BLaER1 (cell line): Measurements from ENCODE around the gene CRIP2.

ENCODE experiments used
- H3K27ac ChIP-seq: shearing (Covaris generic); formaldehyde crosslinking; 2 replicates; pipeline ENCODE4 v1.8.1; 2022
- H3K27me3 ChIP-seq: shearing (Covaris generic); formaldehyde crosslinking; 2 replicates; pipeline ENCODE4 v1.8.1; 2022
- H3K36me3 ChIP-seq: shearing (Covaris generic); formaldehyde crosslinking; 2 replicates; pipeline ENCODE4 v1.8.1; 2022
- H3K4me1 ChIP-seq: shearing (Covaris generic); formaldehyde crosslinking; 2 replicates; pipeline ENCODE4 v1.8.1; 2022
- H3K4me2 ChIP-seq: shearing (Covaris generic); formaldehyde crosslinking; 2 replicates; pipeline ENCODE4 v1.8.1; 2022
- H3K4me3 ChIP-seq: shearing (Covaris generic); formaldehyde crosslinking; 2 replicates; pipeline ENCODE4 v1.8.1; 2022
- H3K9ac ChIP-seq: shearing (Covaris generic); formaldehyde crosslinking; 2 replicates; pipeline ENCODE4 v1.8.1; 2022
- H3K9me3 ChIP-seq: shearing (Covaris generic); formaldehyde crosslinking; 2 replicates; pipeline ENCODE4 v1.8.1; 2022
- H4K20me1 ChIP-seq: shearing (Covaris generic); formaldehyde crosslinking; 2 replicates; pipeline ENCODE4 v1.8.1; 2022
- Cebpa-rat ChIP-seq: shearing (Covaris generic); IDR thresholded peaks from 2 replicates; pipeline ENCODE4 v1.8.1; 2022

The CRIP2 gene

DNA sequence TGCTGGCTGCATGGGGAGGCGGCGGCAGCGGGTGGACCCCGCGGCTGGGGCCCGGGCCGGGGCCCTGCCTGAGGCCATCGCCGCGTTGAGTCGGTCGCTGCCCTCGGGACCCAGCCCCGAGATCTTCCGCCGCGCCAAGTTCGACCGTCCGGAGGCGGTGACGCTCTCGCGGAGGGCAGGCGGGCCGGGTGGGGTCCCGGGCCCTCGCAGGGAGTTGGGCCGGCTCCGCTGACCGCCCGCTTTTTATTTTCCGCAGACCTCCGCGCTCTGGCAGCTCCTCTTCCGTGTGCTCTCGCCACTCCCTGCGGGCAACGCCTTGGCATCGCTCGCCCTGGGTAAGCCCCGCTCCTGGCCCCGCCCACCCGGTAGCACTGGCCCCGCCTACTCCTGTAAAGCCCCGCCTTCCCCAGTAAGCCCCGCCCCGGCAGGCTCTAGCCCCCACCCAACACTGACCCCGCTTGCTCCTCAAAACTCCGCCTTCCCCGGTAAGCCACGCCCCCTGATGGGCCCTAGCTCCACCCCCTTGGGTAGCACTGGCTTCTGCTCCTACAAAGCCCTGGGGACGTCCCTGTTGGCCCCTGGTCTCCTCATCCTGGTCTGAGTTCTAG lies 16.8 kb downstream of the CRIP2 start:
- Histone ChIP-seq H3K4me1 (peaks cover 43% of the 10 kb centered on the region), H3K9ac (peak overlapping the region; percentile 89), H3K27ac (peak overlapping the region; percentile 91), H3K27me3 (peaks cover 25% of the 10 kb centered on the region), H3K9me3 (no peaks in the 10 kb centered on the region), H4K20me1 (peaks cover 31% of the 10 kb centered on the region), H3K4me2 (peak overlapping the region; percentile 89), H3K4me3 (peak overlapping the region; percentile 94), H3K36me3 (peaks cover 28% of the 10 kb centered on the region)
- TF ChIP-seq Cebpa-rat = no peak

DNA sequence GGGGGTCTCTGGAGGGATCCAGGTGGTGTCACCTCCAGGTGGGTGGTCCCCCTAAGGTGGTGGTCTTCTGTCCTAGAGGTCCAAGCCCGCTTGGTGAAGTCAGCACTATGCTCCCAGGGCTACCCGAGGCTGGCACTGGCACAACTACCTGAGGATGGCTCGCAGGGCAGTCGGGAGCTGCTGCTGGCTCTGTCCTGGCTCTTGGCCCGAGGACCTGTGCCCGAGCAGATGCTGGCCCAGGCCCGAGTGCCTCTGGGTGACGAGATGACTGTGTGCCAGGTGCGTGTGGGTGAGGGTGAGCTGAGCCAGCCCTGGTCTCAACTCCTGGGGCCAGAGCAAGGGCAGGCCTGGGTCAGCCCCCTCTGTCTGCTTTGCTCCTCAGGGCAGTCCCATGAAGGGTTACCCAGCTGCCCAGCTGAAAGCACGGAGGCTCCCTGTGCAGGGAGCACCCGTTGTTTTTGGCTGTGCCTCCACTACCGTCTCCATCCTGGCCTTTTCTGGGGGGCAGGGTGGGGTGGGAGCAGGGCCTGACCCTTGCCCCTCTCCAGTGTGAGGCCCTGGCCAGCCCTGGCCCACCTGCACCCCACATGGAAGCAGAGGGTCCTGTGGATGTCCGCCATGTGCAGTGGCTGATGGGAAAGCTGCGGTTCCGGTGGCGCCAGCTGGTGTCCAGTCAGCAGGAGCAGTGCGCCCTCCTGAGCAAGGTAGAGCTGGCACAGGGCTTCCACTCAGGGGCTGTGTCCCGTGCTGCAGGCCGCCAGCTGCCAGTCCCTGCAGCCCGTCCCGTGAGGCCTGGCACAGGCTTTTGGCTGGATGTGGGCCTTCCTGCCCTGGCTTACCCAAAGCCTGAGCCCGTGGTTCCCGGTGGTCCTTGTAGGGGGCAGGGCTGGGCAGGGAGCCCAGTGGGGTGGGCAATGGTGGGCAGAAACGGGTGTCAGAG lies 17.7 kb downstream of the CRIP2 start:
- Histone ChIP-seq H3K9ac (0 out of 2 replicates have a peak overlapping the region, but pooled peaks have one; percentile 32), H3K4me1 (peaks cover 34% of the 10 kb centered on the region), H3K4me3 (peak overlapping the region; percentile 94), H3K9me3 (no peaks in the 10 kb centered on the region), H3K27me3 (peaks cover 16% of the 10 kb centered on the region), H4K20me1 (peaks cover 30% of the 10 kb centered on the region), H3K36me3 (peaks cover 33% of the 10 kb centered on the region), H3K4me2 (peak overlapping the region; percentile 89), H3K27ac (no peak overlapping the region)
- TF ChIP-seq Cebpa-rat = no peak

DNA sequence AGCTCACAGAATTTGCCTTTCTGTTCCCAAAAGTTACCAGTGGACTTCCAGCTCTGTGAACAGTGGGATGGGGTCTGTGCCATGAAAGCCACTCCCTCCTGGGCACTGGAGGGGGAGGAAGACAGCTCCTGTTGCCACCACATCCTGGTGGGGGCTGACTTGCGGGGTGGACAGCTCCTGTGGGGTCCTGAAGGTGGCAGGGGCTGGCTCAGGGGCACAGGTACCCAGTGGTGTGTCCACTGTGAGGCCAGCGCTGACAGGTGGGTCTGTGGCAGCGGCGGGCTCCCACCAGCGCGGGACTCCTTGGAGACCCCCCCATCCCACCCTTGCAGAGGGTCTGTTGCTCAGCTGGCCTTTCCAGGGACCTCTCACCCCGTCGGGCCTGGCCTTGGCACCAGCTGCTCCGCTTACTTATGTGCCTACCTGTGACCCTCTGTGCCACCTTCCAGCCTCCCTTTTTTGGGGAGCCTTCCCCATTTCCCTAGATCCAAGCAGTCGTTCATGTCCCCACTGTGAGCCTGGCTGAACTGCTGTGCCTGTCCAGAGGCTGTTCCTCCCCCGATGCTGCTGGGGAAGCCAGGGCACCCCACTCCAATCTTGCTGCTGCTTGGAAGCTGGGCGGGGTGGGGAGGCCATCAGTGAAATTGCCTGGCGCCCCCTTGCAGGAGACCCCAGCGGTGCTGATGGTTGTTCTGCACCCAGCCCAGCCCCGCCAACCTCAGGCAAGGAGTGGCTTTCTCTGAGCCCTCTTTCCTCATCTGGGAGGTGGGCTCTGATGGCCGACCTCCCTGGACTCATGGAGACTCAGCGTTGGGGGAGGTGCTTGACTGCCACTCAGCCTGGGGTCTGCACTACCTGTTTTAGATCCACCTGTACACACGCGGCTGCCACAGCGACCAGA lies 18.6 kb downstream of the CRIP2 start:
- no peak overlapping the region for H3K4me2 ChIP-seq
- H3K27me3 ChIP-seq = peaks cover 7% of the 10 kb centered on the region; the same call in 1 of the 2 replicates
- peaks cover 29% of the 10 kb centered on the region for H4K20me1 ChIP-seq
- no peak overlapping the region for H3K4me3 ChIP-seq
- peaks cover 25% of the 10 kb centered on the region for H3K4me1 ChIP-seq
- peaks cover 43% of the 10 kb centered on the region for H3K36me3 ChIP-seq
- H3K27ac ChIP-seq = no peak overlapping the region
- H3K9ac ChIP-seq = no peak overlapping the region
- TF ChIP-seq Cebpa-rat = no peak
- no peaks in the 10 kb centered on the region for H3K9me3 ChIP-seq

DNA sequence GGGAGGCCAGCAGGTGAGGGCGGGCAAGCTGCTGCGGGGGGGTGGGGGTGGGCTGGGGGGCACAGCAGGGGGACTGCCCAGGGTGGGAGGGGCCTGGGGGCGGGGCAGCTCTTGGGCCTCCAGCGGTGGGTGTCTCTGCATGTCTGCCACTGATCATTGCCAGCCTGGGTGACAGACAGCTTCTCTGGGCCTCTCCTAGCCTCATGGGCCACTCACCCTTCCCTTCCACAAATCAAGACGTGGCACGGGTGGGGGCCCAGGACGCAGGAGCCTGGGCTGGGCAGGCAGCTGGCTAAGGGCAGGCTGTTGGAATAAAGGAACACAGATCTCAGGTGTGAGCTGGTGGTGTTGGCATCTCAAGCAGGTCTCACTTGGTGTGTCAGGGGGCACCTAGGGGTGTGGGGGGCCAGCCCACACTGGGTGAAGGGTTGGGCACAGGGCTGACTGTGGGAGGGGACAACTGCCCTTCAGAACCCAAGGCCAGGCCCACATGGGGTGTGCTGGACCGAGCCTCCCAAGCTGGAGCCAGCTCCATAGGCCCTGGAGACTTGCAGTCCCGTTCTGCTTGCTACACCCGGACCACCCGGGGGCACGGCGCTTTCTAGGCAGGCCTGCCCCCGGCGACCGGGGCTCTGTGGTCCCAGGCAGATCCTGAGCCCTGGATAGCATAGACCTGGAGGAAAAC lies 19.4 kb downstream of the CRIP2 start:
- peaks cover 51% of the 10 kb centered on the region for H3K36me3 ChIP-seq
- no peak overlapping the region for H3K27ac ChIP-seq
- peaks cover 23% of the 10 kb centered on the region for H4K20me1 ChIP-seq
- H3K4me2 ChIP-seq = no peak overlapping the region
- H3K4me3 ChIP-seq = no peak overlapping the region
- H3K9ac ChIP-seq = no peak overlapping the region
- no peak for TF ChIP-seq Cebpa-rat
- H3K27me3 ChIP-seq = no peaks in the 10 kb centered on the region
- peaks cover 17% of the 10 kb centered on the region for H3K4me1 ChIP-seq
- H3K9me3 ChIP-seq = no peaks in the 10 kb centered on the region

DNA sequence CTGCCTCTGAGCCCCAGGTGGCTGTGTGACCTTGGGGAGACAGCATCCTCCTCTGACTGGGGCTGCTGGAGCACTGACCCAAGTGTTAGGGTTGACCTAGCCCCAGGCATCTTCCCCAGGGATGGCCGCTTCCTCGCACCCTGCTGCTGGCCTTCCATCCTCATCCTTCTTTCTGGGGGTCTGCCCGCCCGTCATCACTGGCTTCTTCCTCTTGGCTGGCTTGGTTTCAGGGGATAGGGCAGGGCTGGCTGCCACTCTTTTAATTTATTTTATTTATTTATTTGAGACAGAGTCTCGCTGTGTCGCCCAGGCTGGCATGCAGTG lies 19.9 kb downstream of the CRIP2 start:
- Histone ChIP-seq H3K4me2 (no peak overlapping the region), H3K9me3 (no peaks in the 10 kb centered on the region)

DNA sequence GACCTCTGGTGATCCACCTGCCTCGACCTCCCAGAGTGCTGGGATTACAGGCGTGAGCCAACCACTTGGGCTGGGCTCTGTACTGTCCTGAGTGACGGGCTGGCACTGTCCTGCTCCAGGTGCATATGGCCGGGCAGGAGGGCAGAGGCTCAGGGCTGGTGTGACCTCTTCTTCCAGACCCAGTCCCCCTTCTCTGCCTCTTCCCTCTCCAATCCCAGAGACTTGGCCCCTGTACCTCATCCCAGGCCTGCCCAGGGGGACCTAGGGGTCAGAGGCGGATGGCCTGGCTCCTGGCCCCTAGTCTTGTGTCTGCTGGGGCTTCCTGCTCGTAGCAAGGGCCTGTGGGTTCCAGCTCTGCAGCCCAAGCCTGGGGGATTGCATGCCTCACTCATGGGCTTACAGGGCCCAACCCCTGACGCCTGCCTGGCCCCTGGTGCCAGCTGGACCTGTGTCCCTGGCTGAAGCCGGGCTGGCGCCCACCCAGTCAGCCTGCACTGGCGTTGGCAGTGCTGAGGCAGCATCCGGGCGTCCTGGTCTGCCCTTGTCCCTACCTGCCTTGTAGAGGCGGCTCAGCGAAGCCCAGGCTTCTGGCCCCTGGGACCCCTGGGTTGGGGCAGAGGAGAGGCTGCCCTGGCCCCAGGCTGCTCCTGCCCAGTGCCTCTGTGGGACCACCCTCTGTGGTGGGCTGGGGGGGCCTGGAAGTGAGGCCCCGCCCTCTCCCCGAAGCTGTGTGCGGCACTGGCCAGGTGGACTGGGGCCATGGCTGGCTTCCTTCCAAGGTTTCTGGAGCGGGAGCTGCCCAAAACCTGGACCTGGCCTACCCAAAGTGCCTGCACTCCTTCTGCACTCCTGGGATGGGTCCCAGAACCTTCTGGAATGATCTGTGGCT lies 20.7 kb downstream of the CRIP2 start:
- Histone ChIP-seq H3K27me3 (no peaks in the 10 kb centered on the region), H4K20me1 (peaks cover 20% of the 10 kb centered on the region), H3K4me1 (peaks cover 11% of the 10 kb centered on the region), H3K4me3 (no peak overlapping the region), H3K9me3 (no peaks in the 10 kb centered on the region), H3K36me3 (peaks cover 63% of the 10 kb centered on the region), H3K4me2 (no peak overlapping the region), H3K27ac (no peak overlapping the region), H3K9ac (no peak overlapping the region)
- TF ChIP-seq Cebpa-rat = no peak

More for the DNA sequence above, 19.9 kb downstream of the CRIP2 start:
- Histone ChIP-seq H3K4me3 (no peak overlapping the region), H3K27me3 (no peaks in the 10 kb centered on the region), H3K9ac (no peak overlapping the region), H3K4me1 (peaks cover 12% of the 10 kb centered on the region), H3K27ac (no peak overlapping the region), H4K20me1 (peaks cover 20% of the 10 kb centered on the region), H3K36me3 (peaks cover 55% of the 10 kb centered on the region)
- TF ChIP-seq Cebpa-rat = no peak

DNA sequence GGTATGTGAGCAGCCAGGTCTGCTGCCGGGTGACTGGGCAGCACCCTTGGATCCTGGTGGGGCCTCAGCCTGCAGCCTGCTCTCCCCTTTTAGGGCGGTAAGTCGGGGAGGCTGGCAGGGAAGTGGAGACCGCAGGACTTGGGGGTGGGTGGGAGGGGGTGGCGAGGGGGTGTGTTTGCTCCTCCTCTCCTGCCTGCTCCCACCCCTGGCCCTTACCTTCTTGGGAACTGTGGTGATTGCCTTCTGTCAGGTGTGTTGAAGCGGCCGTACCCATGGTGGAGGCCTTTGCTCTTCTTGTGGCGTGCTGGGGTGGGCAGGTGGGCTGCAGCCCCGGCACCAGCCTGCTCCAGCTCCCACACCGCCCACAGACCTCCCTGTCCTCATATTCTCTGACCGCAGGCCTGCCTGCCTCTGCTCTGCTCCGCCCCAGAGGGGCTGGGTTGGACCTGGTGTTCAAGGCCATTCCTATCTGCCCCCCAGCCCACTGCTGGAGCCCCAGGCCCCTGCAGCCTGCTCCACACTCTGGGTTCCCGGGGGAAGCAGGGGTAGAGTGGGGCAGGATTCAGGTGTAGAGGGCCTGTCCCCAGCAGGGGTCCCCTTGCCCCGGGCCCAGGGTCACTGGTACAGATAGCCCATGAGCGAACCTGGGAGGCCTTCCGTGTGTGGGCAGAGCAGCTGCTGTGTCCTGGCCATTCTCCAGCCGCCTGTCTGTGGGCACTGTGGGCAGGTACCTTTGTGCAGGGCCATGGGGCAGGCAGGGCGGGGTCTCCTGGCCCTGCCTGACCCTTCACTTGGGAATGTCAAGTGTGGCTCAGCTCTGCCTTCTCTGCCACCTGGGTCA lies 21.6 kb downstream of the CRIP2 start:
- no peaks in the 10 kb centered on the region for H3K9me3 ChIP-seq
- H3K27me3 ChIP-seq = no peaks in the 10 kb centered on the region
- no peak overlapping the region for H3K27ac ChIP-seq
- no peak overlapping the region for H3K4me3 ChIP-seq
- TF ChIP-seq Cebpa-rat = no peak
- H3K36me3 ChIP-seq = peaks cover 64% of the 10 kb centered on the region
- H4K20me1 ChIP-seq = peaks cover 20% of the 10 kb centered on the region
- H3K9ac ChIP-seq = no peak overlapping the region
- H3K4me1 ChIP-seq = peaks cover 11% of the 10 kb centered on the region
- no peak overlapping the region for H3K4me2 ChIP-seq
